NCI-H345 (cell line): ENCODE results near the gene ENOX1.

Experiments
- DNase-seq: peaks from one replicate; lab custom pipeline; 2025; lab: John Stamatoyannopoulos, UW

ENOX1 gene

GRCh38 chr13:43744261-43745031, 42.3 kb downstream of the ENOX1 start:
- no peak for DNase-seq

- no peak for DNase-seq
Measured at GRCh38 chr13:43742911-43743310, 43.9 kb downstream of the ENOX1 start.

DNA sequence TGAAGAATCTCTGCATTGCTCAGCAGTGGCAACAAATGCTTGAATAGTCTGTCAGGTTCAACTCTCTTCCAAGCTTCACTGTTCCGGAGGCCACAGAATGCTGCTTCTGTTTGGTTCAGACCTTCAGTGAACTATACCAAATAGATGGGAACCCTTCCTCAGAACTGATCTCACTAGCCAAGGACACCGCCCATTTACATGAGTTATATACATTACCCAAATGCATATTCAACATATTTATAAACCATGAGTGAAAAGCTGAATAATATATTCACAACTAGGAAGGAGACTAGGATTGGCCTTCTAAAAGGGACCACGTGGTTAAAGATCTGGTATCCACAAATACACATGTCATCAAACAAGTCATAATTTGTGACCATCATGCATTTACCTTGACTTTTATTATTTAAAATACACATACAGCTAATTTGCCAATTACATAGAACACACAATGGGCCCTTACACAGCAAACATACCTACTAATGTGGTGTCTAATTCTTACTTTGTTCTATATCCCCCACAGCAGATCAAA, 49.3 kb downstream of the ENOX1 start:
- DNase-seq: no peak

DNA sequence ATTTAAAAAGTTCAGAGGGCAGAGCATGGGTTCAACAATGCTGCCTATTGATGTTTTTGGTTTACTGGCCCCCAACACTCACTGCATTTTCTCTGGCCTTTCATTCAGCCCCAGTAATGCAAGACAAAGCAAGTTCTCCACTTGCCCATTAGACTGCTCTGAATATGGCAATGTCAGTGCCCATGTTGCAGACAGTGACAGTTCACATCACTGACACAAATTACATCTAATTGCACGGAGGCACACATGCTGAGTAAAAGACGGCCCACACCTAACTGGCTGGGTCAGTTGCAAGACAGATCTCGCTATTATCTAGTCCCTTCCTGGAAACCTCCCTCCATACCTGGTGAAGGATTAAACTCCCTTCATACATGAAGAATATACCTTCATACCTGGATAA, 54.0 kb downstream of the ENOX1 start:
- DNase-seq: no peak

GRCh38 chr13:43731296-43731695, 55.5 kb downstream of the ENOX1 start:
- no peak for DNase-seq

- DNase-seq: no peak
Measured at GRCh38 chr13:43730642-43731041, 56.1 kb downstream of the ENOX1 start.

- DNase-seq: no peak
Measured at GRCh38 chr13:43728421-43728820, 58.4 kb downstream of the ENOX1 start.

DNA sequence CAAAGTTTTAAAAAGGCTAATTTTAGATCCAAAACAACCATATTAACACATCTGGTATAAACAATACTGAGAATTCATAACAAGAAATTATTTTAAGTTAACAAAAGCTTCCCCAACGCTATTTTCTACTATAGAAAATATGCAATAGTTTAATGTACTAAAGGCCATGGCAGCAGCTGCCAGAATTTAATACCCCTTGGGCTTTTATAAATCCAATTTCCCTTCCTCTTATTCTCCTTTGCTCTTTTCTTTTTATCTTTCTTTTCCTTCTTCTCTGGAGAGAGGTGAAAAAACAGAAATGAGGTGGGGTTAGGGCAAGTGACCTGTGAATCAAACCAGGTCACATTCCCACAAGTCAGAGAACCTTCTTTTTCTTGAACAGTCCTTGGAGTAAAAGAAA, 58.9 kb downstream of the ENOX1 start:
- DNase-seq: no peak

GRCh38 chr13:43725460-43725859, 61.3 kb downstream of the ENOX1 start:
- DNase-seq: no peak

DNA sequence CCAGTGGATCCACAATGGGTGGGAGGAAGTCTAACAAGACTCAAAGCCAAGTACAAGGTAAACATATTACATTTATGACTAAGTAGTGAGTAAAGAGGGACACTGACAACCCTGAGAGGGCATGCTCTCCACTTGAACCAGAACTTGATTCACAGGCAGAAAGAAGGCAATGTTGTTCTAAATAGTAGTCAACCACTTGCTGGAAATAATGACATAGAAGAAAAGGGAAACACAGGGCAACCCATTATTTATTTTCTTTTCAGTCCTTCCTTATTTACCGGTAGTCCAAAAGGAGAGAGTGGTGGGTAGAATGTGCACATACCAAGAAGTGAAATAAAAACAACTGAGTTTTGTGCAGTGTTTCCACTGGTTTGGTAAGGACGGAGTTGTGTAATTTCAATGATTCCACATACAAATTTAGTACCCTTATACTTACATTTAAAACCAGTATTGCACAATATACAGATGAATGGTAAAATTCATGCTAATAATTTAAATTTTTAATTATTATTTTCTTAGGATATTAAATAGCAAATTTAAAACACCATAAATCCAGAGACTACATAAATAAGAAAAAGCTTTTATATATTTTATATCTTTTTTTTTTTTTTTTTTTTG, 65.9 kb downstream of the ENOX1 start:
- no peak for DNase-seq

DNA sequence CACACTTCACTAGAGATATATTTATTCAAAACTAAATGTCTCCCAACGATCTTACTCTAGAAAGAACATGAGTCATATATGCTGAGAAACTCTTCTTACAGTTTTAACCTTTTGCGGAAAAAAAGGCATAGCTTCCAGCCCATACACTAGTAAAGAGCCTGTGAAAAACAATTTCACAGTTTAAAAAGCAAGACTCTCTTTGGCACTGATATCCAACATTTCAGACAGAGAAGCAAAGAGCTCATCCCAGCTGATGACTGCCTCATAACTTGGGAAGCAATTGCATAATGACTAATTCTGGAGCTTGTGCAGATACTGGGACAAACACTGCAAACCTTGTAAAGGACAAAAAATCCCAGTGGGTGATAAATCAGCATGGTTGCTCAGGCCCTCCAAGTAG, 88.0 kb downstream of the ENOX1 start:
- no peak for DNase-seq

GRCh38 chr13:43698009-43698408, 88.8 kb downstream of the ENOX1 start:
- no peak for DNase-seq

GRCh38 chr13:43697323-43697722, 89.4 kb downstream of the ENOX1 start:
- no peak for DNase-seq

DNA sequence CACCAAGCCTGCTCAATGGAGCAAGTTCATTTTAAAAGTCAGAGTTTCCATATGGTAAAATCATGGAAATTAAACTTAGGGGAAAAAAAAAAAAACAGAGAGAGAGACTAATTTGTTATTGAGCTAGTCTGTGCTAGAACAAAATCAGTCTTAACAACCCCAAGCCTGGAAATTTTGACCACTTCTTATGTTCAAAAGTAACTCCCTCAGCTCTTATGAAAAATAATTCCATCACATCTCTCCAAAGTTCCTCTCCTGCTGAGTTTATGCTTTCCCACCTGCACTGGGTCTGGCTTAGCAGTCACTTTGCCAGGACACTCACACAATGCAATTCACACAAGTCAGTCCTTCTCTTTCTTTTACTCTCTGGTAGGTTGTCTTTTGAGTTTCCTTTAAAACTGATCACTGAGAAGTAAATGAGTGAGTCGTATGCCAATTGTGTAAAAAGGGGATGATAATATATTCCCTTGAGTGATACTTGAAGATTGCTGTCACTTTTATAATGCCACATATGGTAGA, 92.6 kb downstream of the ENOX1 start:
- no peak for DNase-seq

DNA sequence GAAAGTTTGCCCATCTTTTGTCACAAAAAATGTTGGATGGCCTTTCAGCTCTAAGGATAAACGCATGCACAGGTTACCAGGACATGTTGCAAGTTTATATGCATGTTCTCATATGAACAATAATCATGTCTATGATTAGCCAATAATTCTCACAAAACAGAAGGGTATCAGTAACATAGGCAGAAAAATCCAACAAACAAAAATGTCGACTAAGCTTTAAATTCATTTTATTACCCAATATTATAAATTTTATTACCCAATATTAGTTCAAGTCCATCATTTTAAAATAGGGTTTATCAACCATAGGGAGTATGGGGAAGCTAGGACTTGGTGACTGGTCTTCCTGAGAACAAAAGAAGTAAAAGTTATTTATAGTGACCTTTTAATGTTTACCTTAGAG, 93.1 kb downstream of the ENOX1 start:
- no peak for DNase-seq

- no peak for DNase-seq
Measured at GRCh38 chr13:43688227-43688907, 98.4 kb downstream of the ENOX1 start.

- peak; percentile 5 for DNase-seq
Measured at GRCh38 chr13:43687038-43687437, 99.7 kb downstream of the ENOX1 start.

- DNase-seq: no peak
Measured at GRCh38 chr13:43686557-43686956, 100.2 kb downstream of the ENOX1 start.

DNA sequence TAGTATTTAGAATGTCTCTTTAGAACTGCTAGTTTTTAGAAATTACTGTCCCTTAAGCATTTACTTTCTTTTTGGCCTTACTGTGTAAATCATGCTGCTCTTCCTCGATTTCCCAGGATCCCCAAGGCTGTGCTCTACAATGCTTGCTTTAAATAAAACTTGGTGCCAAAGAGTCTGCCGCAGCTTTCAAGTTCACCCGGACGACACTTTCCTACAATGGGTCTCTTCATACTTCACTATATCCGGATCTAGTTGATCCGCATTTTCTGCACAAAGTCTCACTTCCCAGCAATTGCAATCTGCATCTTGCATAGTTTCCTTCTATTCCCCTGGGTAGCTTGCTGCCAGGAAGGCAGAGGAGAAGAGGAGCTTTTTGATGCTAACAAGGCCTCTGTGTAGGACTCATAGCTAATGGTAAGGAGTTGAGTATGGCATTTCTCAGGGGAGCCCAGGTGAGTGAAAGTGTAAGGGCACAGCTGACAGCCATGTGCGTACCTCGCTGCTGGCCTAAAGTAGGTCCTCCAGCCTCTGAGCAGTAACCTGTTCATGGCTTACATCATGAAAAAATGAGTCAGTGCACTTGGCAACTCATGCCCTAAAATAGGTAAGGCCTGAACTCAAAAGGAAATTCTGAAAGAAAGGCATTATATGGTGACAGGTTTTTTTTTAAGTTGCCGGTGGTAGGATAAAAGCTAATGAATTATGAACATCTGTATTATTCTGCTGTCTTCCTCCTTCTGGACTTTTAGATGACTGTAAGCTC, 101.6 kb downstream of the ENOX1 start:
- DNase-seq: no peak

GRCh38 chr13:43682701-43683100, 104.1 kb downstream of the ENOX1 start:
- no peak for DNase-seq

DNA sequence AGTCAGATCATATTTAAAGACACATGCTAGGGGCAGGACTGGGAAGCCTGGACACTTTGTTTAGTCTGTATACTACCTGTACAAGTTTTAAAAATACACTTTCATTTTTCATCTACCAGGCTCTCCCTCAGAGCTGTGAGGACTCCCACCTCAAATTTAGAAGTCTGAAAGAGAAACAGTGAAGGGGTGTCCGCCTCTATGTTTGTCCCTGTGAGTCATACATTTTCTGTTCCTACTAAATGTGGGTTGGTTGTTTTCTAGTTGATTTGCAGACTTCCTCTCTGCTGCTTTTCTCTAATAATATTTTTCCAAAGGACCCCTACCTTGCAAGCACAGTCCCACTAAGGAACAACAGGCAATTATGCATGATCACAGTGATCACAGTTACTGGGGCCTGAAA, 110.5 kb downstream of the ENOX1 start:
- DNase-seq: no peak

- no peak for DNase-seq
Measured at GRCh38 chr13:43675577-43675976, 111.2 kb downstream of the ENOX1 start.
